PC-9 (cell line): ENCODE measurements around the gene PWWP3B. TPM values are rescaled to one million over a fixed set of nuclear protein-coding genes. Genes with fewer than 3 reads are reported as not detected.

ENCODE experiments used
- BruUV-seq: library from RNA; stranded (reverse); fragments of 400-500 nt; replicated peaks from 2 replicates; lab custom pipeline; 2021; lab: Mats Ljungman, UMichigan
- CTCF ChIA-PET: fragments of 300-600 bp; sonication (Branson Sonifier 250); formaldehyde crosslinking; loops from one replicate; lab custom pipeline; 2022; ENCODE audit warnings: antibody characterized with exemption; lab: Charles Lee
- POLR2A ChIA-PET: fragments of 300-600 bp; sonication (Branson Sonifier 250); formaldehyde crosslinking; loops from one replicate; lab custom pipeline; 2022; ENCODE audit warnings: antibody characterized with exemption; ENCODE audit not compliant: unreplicated experiment; lab: Charles Lee
- DNase-seq, 2 experiments: peaks; one replicate each; pipeline versions ENCODE4 v3.0.0 to v3.0.0-alpha.2; 2015 to 2022; ENCODE audit warnings: mixed read lengths in 1 of 2
- H2AFZ ChIP-seq: fragments of 200-600 bp; sonication (generic); 2 replicates; pipeline ENCODE4 v1.8.1; 2017; ENCODE audit warnings: antibody characterized with exemption
- H3F3A ChIP-seq: fragments of 200-600 bp; sonication (generic); 2 replicates; pipeline ENCODE4 v1.8.1; 2017; ENCODE audit warnings: antibody characterized with exemption, mild to moderate bottlenecking, low read depth; ENCODE audit not compliant: insufficient read depth
- H3K27ac ChIP-seq: fragments of 200-600 bp; sonication (generic); 2 replicates; pipeline ENCODE4 v1.6.1; 2016; ENCODE audit warnings: mixed run types
- H3K27me3 ChIP-seq: fragments of 200-600 bp; sonication (generic); 2 replicates; pipeline ENCODE4 v1.6.1; 2016; ENCODE audit warnings: low read depth, mixed run types; ENCODE audit not compliant: insufficient read depth
- H3K36me3 ChIP-seq: fragments of 200-600 bp; sonication (generic); 2 replicates; pipeline ENCODE4 v1.6.1; 2016; ENCODE audit warnings: low read depth, mixed run types
- H3K4me1 ChIP-seq: fragments of 200-600 bp; sonication (generic); replicated peaks from 2 replicates; pipeline ENCODE4 v1.6.1; 2016; ENCODE audit warnings: mixed run types; ENCODE audit not compliant: insufficient read depth
- H3K4me2 ChIP-seq: fragments of 200-600 bp; sonication (generic); 2 replicates; pipeline ENCODE4 v1.6.1; 2017; ENCODE audit warnings: mixed run types
- H3K4me3 ChIP-seq: fragments of 200-600 bp; sonication (generic); 2 replicates; pipeline ENCODE4 v1.6.1; 2016; ENCODE audit warnings: mixed run types
- H3K79me2 ChIP-seq: fragments of 200-600 bp; sonication (generic); 2 replicates; pipeline ENCODE4 v1.6.1; 2017; ENCODE audit warnings: low read depth, mixed run types
- H3K9me2 ChIP-seq: fragments of 200-600 bp; sonication (generic); 2 replicates; pipeline ENCODE4 v1.8.1; 2017; ENCODE audit warnings: mild to moderate bottlenecking; ENCODE audit not compliant: insufficient read depth
- H3K9me3 ChIP-seq: fragments of 200-600 bp; sonication (generic); 2 replicates; pipeline ENCODE4 v1.8.1; 2016; ENCODE audit warnings: low read depth; ENCODE audit not compliant: insufficient read depth
- H4K20me1 ChIP-seq: fragments of 200-600 bp; sonication (generic); 2 replicates; pipeline ENCODE4 v1.8.1; 2017; ENCODE audit not compliant: insufficient read depth
- CTCF ChIP-seq: fragments of 200-600 bp; sonication (generic); conservative IDR thresholded peaks from 2 replicates; pipeline ENCODE4 v1.6.1; 2017; ENCODE audit warnings: mixed run types, antibody characterized with exemption, mild to moderate bottlenecking, moderate library complexity
- EZH2 ChIP-seq: fragments of 200-600 bp; sonication (generic); IDR thresholded peaks from 2 replicates; pipeline ENCODE4 v1.8.0; 2017; ENCODE audit warnings: antibody characterized with exemption, low read depth
- intact Hi-C: fragments of 100-400 bp; cut with micrococcal nuclease; formaldehyde crosslinking; loops from one replicate; pipeline ENCODE4 v1.10.0; 2022; ENCODE audit not compliant: unreplicated experiment
- total RNA-seq: library from RNA; stranded (reverse); gene quantifications from 2 replicates; pipeline ENCODE4 v1.2.3, GENCODE V29; 2021

PWWP3B gene
- total RNA-seq, 1 experiment from 2014 or later = not detected

GRCh38 chrX:106208154-106208553, 40.0 kb downstream of the PWWP3B start:
- Histone ChIP-seq H4K20me1 (no peaks in the 10 kb centered on the region), H3K9me3 (no peaks in the 10 kb centered on the region), H2AFZ (no peak overlapping the region), H3F3A (no peaks in the 10 kb centered on the region), H3K79me2 (no peaks in the 10 kb centered on the region), H3K9me2 (no peaks in the 10 kb centered on the region), H3K36me3 (no peaks in the 10 kb centered on the region), H3K4me1 (no peaks in the 10 kb centered on the region), H3K27me3 (no peaks in the 10 kb centered on the region), H3K4me2 (no peak overlapping the region), H3K4me3 (no peak overlapping the region), H3K27ac (no peak overlapping the region)
- intact Hi-C loops = no loop called here
- CTCF ChIA-PET = no interaction called here
- POLR2A ChIA-PET = no interaction called here
- no peak for DNase-seq
- no peak for TF ChIP-seq EZH2
- TF ChIP-seq CTCF = no peak
- no TSS peak for BruUV-seq

Other genes starting within 250 kb of the PWWP3B start
- gene SERPINA7, start 129.6 kb upstream of the PWWP3B start, total RNA-seq = not detected in 2 replicates